AG10803 (cell line): Measurements from ENCODE around the gene CCDC18.

Source experiments
- DNase-seq: peaks from one replicate; pipeline ENCODE4 v3.0.0; 2010; ENCODE audit warnings: low read depth
- H3K4me3 ChIP-seq: 2 replicates; pipeline ENCODE4 v1.5.1; 2011; ENCODE audit warnings: mild to moderate bottlenecking, low read length, control low read depth
- TF ChIP-seq, protein P1 (sequence below): conservative IDR thresholded peaks from 2 replicates; pipeline ENCODE4 v1.5.1; 2011; ENCODE audit warnings: mild to moderate bottlenecking, low read length, control low read depth, inconsistent platforms

CCDC18 gene

DNA sequence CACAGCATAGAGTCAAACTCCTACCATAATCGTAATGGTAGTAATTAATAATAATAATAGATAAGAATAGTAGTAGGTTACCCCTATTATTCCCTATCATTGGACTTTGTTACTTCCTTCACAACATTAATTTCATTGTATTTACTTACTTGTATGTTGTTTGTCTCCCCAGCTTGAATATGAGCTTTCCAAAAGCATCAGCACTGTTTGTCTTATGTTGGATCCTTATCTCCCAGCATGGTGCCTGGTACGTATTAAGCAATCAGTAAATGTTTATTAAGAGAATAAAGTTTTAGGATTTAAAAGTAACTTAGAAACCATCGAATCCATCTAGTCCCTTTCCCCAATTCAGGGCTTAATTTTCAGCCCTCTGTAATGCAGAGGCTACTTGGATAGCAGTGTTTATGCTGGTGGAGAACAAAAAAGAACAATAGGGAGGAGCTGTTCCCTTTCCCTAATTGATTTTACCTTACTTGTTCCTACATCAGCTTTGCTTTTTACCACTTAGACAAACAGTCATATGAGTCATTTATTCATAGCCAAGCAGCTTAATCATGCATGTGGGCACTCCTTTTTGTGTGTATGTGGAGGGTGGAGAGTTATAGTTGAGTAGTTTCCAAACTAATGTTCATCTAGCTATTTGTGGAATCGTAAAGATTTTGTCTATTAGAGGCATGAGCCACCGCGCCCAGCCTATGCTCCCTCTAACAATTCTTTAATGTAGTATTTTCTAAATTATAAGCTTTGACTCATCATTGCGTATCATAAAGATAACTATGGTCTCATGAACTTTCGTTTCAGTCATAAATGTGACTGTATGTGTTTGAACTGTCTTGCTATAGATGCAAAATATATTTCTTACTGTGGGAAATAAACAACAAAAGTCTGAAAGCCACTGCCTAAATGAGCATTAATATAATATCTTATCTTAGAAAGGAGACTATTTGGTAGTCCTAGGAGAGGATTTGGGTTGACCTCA is 144.3 kb downstream of the CCDC18 start:
- peak; percentile 70 for DNase-seq
- no peak overlapping the region for H3K4me3 ChIP-seq
- TF ChIP-seq, protein P1, sequence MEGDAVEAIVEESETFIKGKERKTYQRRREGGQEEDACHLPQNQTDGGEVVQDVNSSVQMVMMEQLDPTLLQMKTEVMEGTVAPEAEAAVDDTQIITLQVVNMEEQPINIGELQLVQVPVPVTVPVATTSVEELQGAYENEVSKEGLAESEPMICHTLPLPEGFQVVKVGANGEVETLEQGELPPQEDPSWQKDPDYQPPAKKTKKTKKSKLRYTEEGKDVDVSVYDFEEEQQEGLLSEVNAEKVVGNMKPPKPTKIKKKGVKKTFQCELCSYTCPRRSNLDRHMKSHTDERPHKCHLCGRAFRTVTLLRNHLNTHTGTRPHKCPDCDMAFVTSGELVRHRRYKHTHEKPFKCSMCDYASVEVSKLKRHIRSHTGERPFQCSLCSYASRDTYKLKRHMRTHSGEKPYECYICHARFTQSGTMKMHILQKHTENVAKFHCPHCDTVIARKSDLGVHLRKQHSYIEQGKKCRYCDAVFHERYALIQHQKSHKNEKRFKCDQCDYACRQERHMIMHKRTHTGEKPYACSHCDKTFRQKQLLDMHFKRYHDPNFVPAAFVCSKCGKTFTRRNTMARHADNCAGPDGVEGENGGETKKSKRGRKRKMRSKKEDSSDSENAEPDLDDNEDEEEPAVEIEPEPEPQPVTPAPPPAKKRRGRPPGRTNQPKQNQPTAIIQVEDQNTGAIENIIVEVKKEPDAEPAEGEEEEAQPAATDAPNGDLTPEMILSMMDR, result no peak
